ENCODE data around the gene RECQL5. TPM values are rescaled to one million over a fixed set of nuclear protein-coding genes. Genes with fewer than 3 reads are reported as not detected.

The RECQL5 gene
- total and polyA plus RNA-seq, 4 donors: 16.4 to 32.5 (median 29.8) TPM

- 93 to 94% methylated on average over 15 of the region's 15 CpGs for WGBS, 2 donors
- ATAC-seq (ENCODE audit: insufficient read depth, low FRiP score) (no peak), DNase-seq (no peak)
- Histone ChIP-seq H3K36me3 (ENCODE audit: control insufficient read depth in 4 of 4, insufficient read depth in 4 of 4, low read length in 4 of 4) (peaks cover 0 to 70% (median 14%) of the 10 kb centered on the region in 4 donors), H3K4me3 (no peak overlapping the region), H3K9me3 (ENCODE audit: control insufficient read depth in 4 of 4, insufficient read depth in 3 of 4, low read length in 3 of 4) (no peaks in the 10 kb centered on the region), H3K9ac (ENCODE audit: insufficient read depth in 1 of 2, low read length in 2 of 2) (no peak overlapping the region), H3K4me1 (ENCODE audit: control insufficient read depth in 5 of 5, insufficient read depth in 5 of 5, low read length in 5 of 5) (no peaks in the 10 kb centered on the region), H3K27me3 (ENCODE audit: control insufficient read depth in 3 of 3, insufficient read depth in 3 of 3, low read length in 2 of 3) (no peaks in the 10 kb centered on the region), H3K27ac (ENCODE audit: low read depth in 1 of 2, low read length in 1 of 2) (no peak overlapping the region)
- no peak for TF ChIP-seq CTCF (IDR thresholded peaks at IDR 0.05; ENCODE audit: control extremely low read depth, extremely low read depth)
Measured at GRCh38 chr17:75622771-75623273, 44.1 kb downstream of the RECQL5 start.

- Histone ChIP-seq H3K27ac (ENCODE audit: low read depth in 1 of 2, low read length in 1 of 2) (no peak overlapping the region), H3K4me1 (ENCODE audit: control insufficient read depth in 5 of 5, insufficient read depth in 5 of 5, low read length in 5 of 5) (no peaks in the 10 kb centered on the region), H3K9ac (ENCODE audit: insufficient read depth in 1 of 2, low read length in 2 of 2) (no peak overlapping the region), H3K4me3 (no peak overlapping the region), H3K36me3 (ENCODE audit: control insufficient read depth in 4 of 4, insufficient read depth in 4 of 4, low read length in 4 of 4) (peaks cover 0 to 72% (median 15%) of the 10 kb centered on the region in 4 donors), H3K27me3 (ENCODE audit: control insufficient read depth in 3 of 3, insufficient read depth in 3 of 3, low read length in 2 of 3) (no peaks in the 10 kb centered on the region), H3K9me3 (ENCODE audit: control insufficient read depth in 4 of 4, insufficient read depth in 3 of 4, low read length in 3 of 4) (no peaks in the 10 kb centered on the region)
- WGBS, 2 donors: 86 to 94% methylated on average over 8 of the region's 8 CpGs
- no peak for DNase-seq
- ATAC-seq (ENCODE audit: insufficient read depth, low FRiP score): no peak
- no peak for TF ChIP-seq CTCF (IDR thresholded peaks at IDR 0.05; ENCODE audit: control extremely low read depth, extremely low read depth)
Measured at GRCh38 chr17:75622076-75622475, 44.9 kb downstream of the RECQL5 start.

GRCh38 chr17:75621489-75621888 lies 45.5 kb downstream of the RECQL5 start:
- no peak for TF ChIP-seq CTCF (IDR thresholded peaks at IDR 0.05; ENCODE audit: control extremely low read depth, extremely low read depth)
- no peak for DNase-seq
- 93 to 99% methylated on average over 4 of the region's 4 CpGs for WGBS, 2 donors
- Histone ChIP-seq H3K27ac (ENCODE audit: low read depth in 1 of 2, low read length in 1 of 2) (no peak overlapping the region), H3K27me3 (ENCODE audit: control insufficient read depth in 3 of 3, insufficient read depth in 3 of 3, low read length in 2 of 3) (no peaks in the 10 kb centered on the region), H3K36me3 (ENCODE audit: control insufficient read depth in 4 of 4, insufficient read depth in 4 of 4, low read length in 4 of 4) (peaks cover 0 to 72% (median 13%) of the 10 kb centered on the region in 4 donors), H3K9me3 (ENCODE audit: control insufficient read depth in 4 of 4, insufficient read depth in 3 of 4, low read length in 3 of 4) (no peaks in the 10 kb centered on the region), H3K9ac (ENCODE audit: insufficient read depth in 1 of 2, low read length in 2 of 2) (no peak overlapping the region), H3K4me3 (no peak overlapping the region), H3K4me1 (ENCODE audit: control insufficient read depth in 5 of 5, insufficient read depth in 5 of 5, low read length in 5 of 5) (no peaks in the 10 kb centered on the region)
- ATAC-seq (ENCODE audit: insufficient read depth, low FRiP score): no peak

Data from lung (tissue), 12 donors.